HepG2 (cell line): Measurements from ENCODE around the gene RHOT2. TPM values are rescaled to one million over a fixed set of nuclear protein-coding genes. Genes with fewer than 3 reads are reported as not detected.
A peak's percentile ranks its signal among the peaks of the same experiment; 100 is the strongest.

Source experiments
- AHR ChIP-seq: IDR thresholded peaks from 2 replicates; pipeline ENCODE4 v1.6.1; 2018; ENCODE audit warnings: missing genetic modification reagents, missing compliant biosample characterization
- BRF2 ChIP-seq: sonication (generic); formaldehyde crosslinking; IDR thresholded peaks from 2 replicates; pipeline ENCODE4 v1.8.1; 2022; ENCODE audit warnings: mild to moderate bottlenecking, missing genetic modification reagents
- DPF2 ChIP-seq: sonication (generic); formaldehyde crosslinking; IDR thresholded peaks from 2 replicates; pipeline ENCODE4 v1.4.0; 2020; ENCODE audit warnings: mild to moderate bottlenecking, low read depth, missing genetic modification reagents, borderline replicate concordance
- EEA1 ChIP-seq: sonication (generic); formaldehyde crosslinking; IDR thresholded peaks from 2 replicates; pipeline ENCODE4 v1.5.1; 2020; ENCODE audit warnings: mild to moderate bottlenecking, missing genetic modification reagents, borderline replicate concordance
- HMGXB4 ChIP-seq, 2 experiments: sonication (generic) in 1 of 2; formaldehyde crosslinking in 1 of 2; IDR thresholded peaks; 2 replicates each; pipeline versions ENCODE4 v1.4.0 to v1.6.1; 2018 to 2020; ENCODE audit warnings: missing genetic modification reagents in 2 of 2, borderline replicate concordance in 1 of 2, low read depth in 1 of 2, mild to moderate bottlenecking in 1 of 2, missing biosample characterization in 1 of 2
- LRRFIP1 ChIP-seq: sonication (generic); formaldehyde crosslinking; conservative IDR thresholded peaks from 2 replicates; pipeline ENCODE4 v1.4.0; 2020; ENCODE audit warnings: missing genetic modification reagents
- NR2F1 ChIP-seq, 2 experiments: fragments of 450-650 bp in 1 of 2; formaldehyde crosslinking in 1 of 2; IDR thresholded peaks; 2 replicates each; pipeline versions ENCODE4 v1.5.0 to v1.6.1; 2016 to 2020; ENCODE audit warnings: mild to moderate bottlenecking in 1 of 2, missing compliant biosample characterization in 1 of 2, missing genetic modification reagents in 1 of 2, moderate library complexity in 1 of 2
- PAF1 ChIP-seq: IDR thresholded peaks from 2 replicates; pipeline ENCODE4 v1.6.1; 2016; ENCODE audit warnings: missing genetic modification reagents, missing compliant biosample characterization
- RNF2 ChIP-seq: fragments of 450-650 bp; conservative IDR thresholded peaks from 2 replicates; pipeline ENCODE4 v1.6.1; 2016; ENCODE audit warnings: low read depth
- RORA ChIP-seq: sonication (generic); formaldehyde crosslinking; IDR thresholded peaks from 2 replicates; pipeline ENCODE4 v1.5.0; 2020; ENCODE audit warnings: mild to moderate bottlenecking, missing genetic modification reagents, moderate library complexity
- SALL1 ChIP-seq: sonication (generic); formaldehyde crosslinking; IDR thresholded peaks from 2 replicates; pipeline ENCODE4 v1.8.0; 2022; ENCODE audit warnings: mild to moderate bottlenecking, missing genetic modification reagents
- SIN3A ChIP-seq: IDR thresholded peaks from 2 replicates; pipeline ENCODE4 v1.6.1; 2011; ENCODE audit warnings: low read depth, mild to moderate bottlenecking, control low read depth, low read length, borderline replicate concordance
- SUZ12 ChIP-seq: fragments of 150-350 bp; IDR thresholded peaks from 2 replicates; pipeline ENCODE4 v1.6.1; 2014; ENCODE audit warnings: low read depth, low read length
- TMF1 ChIP-seq: sonication (generic); formaldehyde crosslinking; IDR thresholded peaks from 2 replicates; pipeline ENCODE4 v1.8.1; 2022; ENCODE audit warnings: low read depth, missing genetic modification reagents
- XBP1 ChIP-seq: sonication (generic); formaldehyde crosslinking; IDR thresholded peaks from 2 replicates; pipeline ENCODE4 v1.5.0; 2020; ENCODE audit warnings: missing genetic modification reagents
- ZBTB26 ChIP-seq: IDR thresholded peaks from 2 replicates; pipeline ENCODE4 v1.6.1; 2016; ENCODE audit warnings: missing compliant biosample characterization, missing genetic modification reagents, borderline replicate concordance
- ZNF232 ChIP-seq: sonication (generic); formaldehyde crosslinking; IDR thresholded peaks from 2 replicates; pipeline ENCODE4 v1.4.0; 2020; ENCODE audit warnings: missing genetic modification reagents, borderline replicate concordance
- ZNF274 ChIP-seq: sonication (generic); formaldehyde crosslinking; IDR thresholded peaks from 2 replicates; pipeline ENCODE4 v1.5.1; 2020; ENCODE audit warnings: mild to moderate bottlenecking, missing genetic modification reagents
- ZNF276 ChIP-seq: sonication (generic); formaldehyde crosslinking; IDR thresholded peaks from 2 replicates; pipeline ENCODE4 v1.4.0; 2020; ENCODE audit warnings: mild to moderate bottlenecking, low read depth, missing genetic modification reagents
- ZNF430 ChIP-seq: sonication (generic); formaldehyde crosslinking; IDR thresholded peaks from 2 replicates; pipeline ENCODE4 v1.9.0; 2021; ENCODE audit warnings: mild to moderate bottlenecking, missing genetic modification reagents
- ZNF777 ChIP-seq: sonication (generic); formaldehyde crosslinking; IDR thresholded peaks from 2 replicates; pipeline ENCODE4 v1.4.0; 2020; ENCODE audit warnings: missing genetic modification reagents
- polyA plus RNA-seq, 8 experiments: library from polyadenylated mRNA; depleted of rRNA in 3 of 8; stranded (reverse) in 7 of 8; unstranded in 1 of 8; fragments of >200 nt; fragmentation: Illumina TruSeq in 4 of 8; extraction: Trizol in 4 of 8; gene quantifications; 2 replicates each; pipeline versions ENCODE4 v1.2.1 to v1.2.3, GENCODE V29; 2011 to 2016; ENCODE audit warnings: low read depth in 4 of 8, missing spikeins in 1 of 8, mixed read lengths in 1 of 8; ENCODE audit not compliant: insufficient read depth in 1 of 8
- total RNA-seq, 5 experiments: library from RNA; depleted of rRNA; stranded (reverse); fragments of >200 nt; fragmentation: Illumina TruSeq; extraction: Trizol; gene quantifications; 2 replicates each; pipeline ENCODE4 v1.2.3, GENCODE V29; 2016; ENCODE audit warnings: low read depth in 1 of 5

RHOT2 gene
- total and polyA plus RNA-seq, 2 of the 13 experiments (the other 11 are each of a cell fraction or from before 2014, with no cell fraction given): 63.6 to 76.9 TPM

GRCh38 chr16:695355-696089 is 27.6 kb downstream of the RHOT2 start (continued):
- no peak; the same call in 1 of the 2 replicates for TF ChIP-seq TMF1 (CRISPR knock-in tag)
- no peak for TF ChIP-seq ZNF232
- TF ChIP-seq SIN3A: 0 out of 2 replicates have a peak, but pooled peaks have one; percentile 15
- 0 out of 4 replicates have a peak, but pooled peaks of 1 of the 2 experiments have one; percentile 31 for TF ChIP-seq HMGXB4 (CRISPR knock-in tag; IDR thresholded peaks at IDR 0.05; ENCODE audit: borderline replicate concordance in 1 of 2, low read depth in 1 of 2)
- no peak; the same call in 1 of the 2 replicates for TF ChIP-seq ZBTB26 (CRISPR knock-in tag)
- no peak for TF ChIP-seq EEA1
- TF ChIP-seq BRF2 (CRISPR knock-in tag): no peak
- no peak for TF ChIP-seq ZNF276 (CRISPR knock-in tag)
- TF ChIP-seq ZNF430 (CRISPR knock-in tag): no peak
- TF ChIP-seq ZNF274 (CRISPR knock-in tag): 0 out of 2 replicates have a peak, but pooled peaks have one; percentile 33
- no peak for TF ChIP-seq XBP1 (CRISPR knock-in tag)
- no peak for TF ChIP-seq SUZ12
- TF ChIP-seq NR2F1 (CRISPR knock-in tag; IDR thresholded peaks at IDR 0.05): no peak
- peak; percentile 84 for TF ChIP-seq RNF2
- no peak for TF ChIP-seq DPF2
- TF ChIP-seq RORA (CRISPR knock-in tag): no peak
- TF ChIP-seq ZNF777 (CRISPR knock-in tag): peak; percentile 63
- TF ChIP-seq SALL1 (CRISPR knock-in tag): peak; percentile 79
- TF ChIP-seq AHR: peak; percentile 96; the same call in 1 of the 2 replicates
- TF ChIP-seq LRRFIP1: no peak
- no peak for TF ChIP-seq PAF1
